NCI-H2227 treated with DMSO at 0.1 percent for 48 hours (cell line): ENCODE data around the gene FGF8.

Source experiments
- DNase-seq: peaks from one replicate; lab custom pipeline; 2025; lab: John Stamatoyannopoulos, UW

FGF8 gene

GRCh38 chr10:101725296-101726114 lies 50.4 kb downstream of the FGF8 start:
- no peak for DNase-seq

- no peak for DNase-seq
Measured at GRCh38 chr10:101724446-101724845, 51.5 kb downstream of the FGF8 start.

- DNase-seq: no peak
Measured at GRCh38 chr10:101723176-101723575, 52.7 kb downstream of the FGF8 start.

DNA sequence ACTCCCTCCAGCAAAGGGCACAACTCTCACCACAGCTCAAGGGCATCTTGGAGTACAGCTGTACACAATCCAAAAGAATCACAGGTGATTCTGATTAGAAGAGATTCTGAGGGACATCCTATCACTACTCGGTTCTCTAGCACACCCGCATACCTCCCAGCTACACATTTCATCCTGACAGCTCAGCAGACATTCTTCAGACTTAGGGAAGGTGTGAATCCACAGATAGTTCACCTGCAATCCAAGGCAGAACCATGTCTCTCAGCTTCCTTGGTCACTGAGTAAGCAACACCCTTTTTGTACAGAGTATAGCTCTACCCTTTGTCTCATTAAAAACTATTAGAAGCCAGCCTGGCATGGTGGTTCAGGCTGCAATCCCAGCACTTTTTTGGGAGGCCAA lies 54.1 kb downstream of the FGF8 start:
- DNase-seq: no peak

DNA sequence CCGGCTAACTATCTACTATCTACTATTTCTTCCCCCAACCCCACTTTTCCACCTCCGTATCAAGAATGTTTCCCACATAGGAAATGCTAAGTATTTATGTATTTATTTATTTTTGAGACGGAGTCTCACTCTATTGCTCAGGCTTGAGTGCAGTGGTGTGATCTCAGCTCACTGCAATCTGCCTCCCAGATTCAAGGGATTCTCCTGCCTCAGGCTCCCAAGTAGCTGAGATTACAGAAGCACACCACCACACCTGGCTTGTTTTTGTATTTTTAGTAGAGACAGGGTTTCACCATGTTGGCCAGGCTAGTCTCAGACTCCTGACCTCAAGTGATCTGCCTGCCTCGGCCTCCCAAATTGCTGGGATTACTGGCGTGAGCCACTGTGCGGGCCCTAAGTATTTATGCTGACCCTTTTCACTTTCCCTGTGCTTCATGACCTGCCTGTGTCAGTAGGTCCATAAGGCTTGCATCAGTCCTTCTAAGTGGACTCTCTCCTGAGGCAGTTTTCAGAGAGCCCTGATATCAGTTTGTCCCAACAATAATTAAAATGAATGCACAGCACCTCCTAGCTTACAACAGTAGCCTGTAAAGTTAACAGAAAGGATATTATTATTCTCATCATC lies 55.2 kb downstream of the FGF8 start:
- no peak for DNase-seq
